Measurements from ENCODE around the gene CALM3. TPM values are rescaled to one million over a fixed set of nuclear protein-coding genes. Genes with fewer than 3 reads are reported as not detected.

CALM3 gene
- total and polyA plus RNA-seq, 2 experiments from 2014 or later = 148 to 215 TPM

- no peak overlapping the region for H3K4me3 ChIP-seq
Measured at GRCh38 chr19:46591870-46592269, 9.3 kb upstream of the CALM3 start.

More at GRCh38 chr19:46591870-46592269, 9.3 kb upstream of the CALM3 start:
- Histone ChIP-seq H3K4me2 (no peak overlapping the region), H3K27ac (ENCODE audit: low read depth) (no peak overlapping the region), H3K4me1 (ENCODE audit: insufficient read depth) (no peaks in the 10 kb centered on the region), H3K9me2 (ENCODE audit: insufficient read depth) (0 out of 2 replicates have a peak, but pooled peaks cover 3% of the 10 kb centered on the region), H3K79me2 (replicated peaks; ENCODE audit: insufficient read depth) (no peaks in the 10 kb centered on the region), H3F3A (replicated peaks; ENCODE audit: low read depth) (no peaks in the 10 kb centered on the region), H3K27me3 (ENCODE audit: insufficient read depth) (no peaks in the 10 kb centered on the region), H4K20me1 (replicated peaks; ENCODE audit: insufficient read depth) (no peaks in the 10 kb centered on the region), H2AFZ (no peak overlapping the region), H3K36me3 (ENCODE audit: insufficient read depth) (no peaks in the 10 kb centered on the region)
- DNase-seq (ENCODE audit: low spot score) = no peak
- H3K9me3 Mint-ChIP-seq = no peaks in the 10 kb centered on the region; the same call in 2 of the 3 replicates
- no peak overlapping the region for H3K4me3 Mint-ChIP-seq
- H3K27me3 Mint-ChIP-seq (ENCODE audit: insufficient read depth, low read depth, poor library complexity) = peaks cover 2% of the 10 kb centered on the region
- TF ChIP-seq STAT1 (IDR thresholded peaks at IDR 0.05; ENCODE audit: unreplicated experiment) (no peak), JUNB (IDR thresholded peaks at IDR 0.05; ENCODE audit: unreplicated experiment) (no peak), CTCF (conservative IDR thresholded peaks at IDR 0.05; ENCODE audit: low read depth in 2 of 2) (no peak), EZH2 (IDR thresholded peaks at IDR 0.05; ENCODE audit: low read depth, unreplicated experiment) (no peak), EZH2phosphoT487 (IDR thresholded peaks at IDR 0.05; ENCODE audit: unreplicated experiment) (no peak), ZNF331 (CRISPR knock-in tag; IDR thresholded peaks at IDR 0.05; ENCODE audit: low read depth) (no peak), ZNF114 (CRISPR knock-in tag; IDR thresholded peaks at IDR 0.05) (no peak), ZNF462 (CRISPR knock-in tag; IDR thresholded peaks at IDR 0.05) (no peak), ETS1 (IDR thresholded peaks at IDR 0.05) (no peak)
- H3K27ac Mint-ChIP-seq = no peak overlapping the region
- ATAC-seq = no peak
- H3K36me3 Mint-ChIP-seq (ENCODE audit: low read depth) = no peaks in the 10 kb centered on the region
- H3K4me1 Mint-ChIP-seq = no peaks in the 10 kb centered on the region; the same call in 2 of the 3 replicates

Measured in GM23338 (cell line).